ENCODE measurements around the gene SPAG6. TPM values are rescaled to one million over a fixed set of nuclear protein-coding genes. Genes with fewer than 3 reads are reported as not detected.

The SPAG6 gene
- total and polyA plus RNA-seq, 10 donors = 0.11 TPM; not detected in 9

DNA sequence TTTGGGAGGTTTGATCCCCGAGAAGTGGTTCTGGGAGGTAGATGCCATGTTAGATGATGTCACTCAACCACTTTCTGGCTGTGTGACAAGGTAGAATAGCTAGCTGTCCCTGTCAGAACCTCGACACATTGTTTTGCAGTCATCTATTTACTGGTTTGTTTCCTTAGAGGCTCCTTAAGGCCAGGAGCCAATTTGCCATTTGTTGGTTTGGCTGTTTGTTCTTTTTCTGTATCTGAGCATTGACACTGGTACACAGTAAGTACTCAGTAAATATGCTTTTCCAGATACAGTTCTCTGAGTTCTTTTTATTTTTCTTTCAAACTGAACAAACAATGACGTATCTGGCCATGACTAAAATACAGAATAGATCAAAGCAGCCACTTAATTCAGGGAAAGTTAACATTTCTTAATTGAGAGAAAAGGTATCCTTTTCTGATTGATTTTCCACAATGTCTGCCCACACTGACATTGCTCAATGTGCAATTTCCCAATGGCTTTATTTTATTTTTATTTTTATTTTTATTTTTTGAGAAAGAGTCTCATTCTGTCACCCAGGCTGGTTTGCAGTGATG, 121.6 kb downstream of the SPAG6 start:
- peaks cover 0 to 16% (median 0%) of the 10 kb centered on the region in 7 donors for H3K27me3 ChIP-seq (replicated peaks in 1 of 7)
- H3K9me3 ChIP-seq = no peaks in the 10 kb centered on the region
- 80 to 91% (median 82%) methylated on average over 3 of the region's 3 CpGs for WGBS, 5 donors
- DNase-seq = no peak
- intact Hi-C loops (cut with DNase I; ENCODE audit: low total_unique reads) = no loop called here
- TF ChIP-seq, protein P1, sequence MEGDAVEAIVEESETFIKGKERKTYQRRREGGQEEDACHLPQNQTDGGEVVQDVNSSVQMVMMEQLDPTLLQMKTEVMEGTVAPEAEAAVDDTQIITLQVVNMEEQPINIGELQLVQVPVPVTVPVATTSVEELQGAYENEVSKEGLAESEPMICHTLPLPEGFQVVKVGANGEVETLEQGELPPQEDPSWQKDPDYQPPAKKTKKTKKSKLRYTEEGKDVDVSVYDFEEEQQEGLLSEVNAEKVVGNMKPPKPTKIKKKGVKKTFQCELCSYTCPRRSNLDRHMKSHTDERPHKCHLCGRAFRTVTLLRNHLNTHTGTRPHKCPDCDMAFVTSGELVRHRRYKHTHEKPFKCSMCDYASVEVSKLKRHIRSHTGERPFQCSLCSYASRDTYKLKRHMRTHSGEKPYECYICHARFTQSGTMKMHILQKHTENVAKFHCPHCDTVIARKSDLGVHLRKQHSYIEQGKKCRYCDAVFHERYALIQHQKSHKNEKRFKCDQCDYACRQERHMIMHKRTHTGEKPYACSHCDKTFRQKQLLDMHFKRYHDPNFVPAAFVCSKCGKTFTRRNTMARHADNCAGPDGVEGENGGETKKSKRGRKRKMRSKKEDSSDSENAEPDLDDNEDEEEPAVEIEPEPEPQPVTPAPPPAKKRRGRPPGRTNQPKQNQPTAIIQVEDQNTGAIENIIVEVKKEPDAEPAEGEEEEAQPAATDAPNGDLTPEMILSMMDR (IDR thresholded peaks at IDR 0.05 in 8 of 11, conservative IDR thresholded peaks at IDR 0.05 in 3 of 11) = no peak
- TF ChIP-seq POLR2AphosphoS5 (IDR thresholded peaks at IDR 0.05) = no peak
- no peak for TF ChIP-seq POLR2A (IDR thresholded peaks at IDR 0.05)
- no peaks in the 10 kb centered on the region for H3K36me3 ChIP-seq
- no peaks in the 10 kb centered on the region for H3K4me1 ChIP-seq
- no peak overlapping the region for H3K4me3 ChIP-seq
- no peak overlapping the region for H3K27ac ChIP-seq

Small RNA genes lying within 50 kb of the gene (small RNA-seq; reads per million reads assigned to genes)
- 0 to 0.14 (median 0) reads per million in 4 donors for gene AL158211.3

Other genes with a start within 250 kb of the SPAG6 start
- gene EBLN1, start 127.5 kb upstream of the SPAG6 start, total RNA-seq = not detected
- gene EBLN1, start 127.5 kb upstream of the SPAG6 start, polyA plus RNA-seq = not detected
- 10 to 100 TPM; 43.5 to 63.7 (median 52.9) TPM for gene COMMD3, start 29.1 kb upstream of the SPAG6 start, total RNA-seq
- 10 to 100 TPM; 69.1 to 76.0 (median 73.2) TPM for gene COMMD3, start 29.1 kb upstream of the SPAG6 start, polyA plus RNA-seq
- 10 to 100 TPM; 47.1 to 89.7 (median 68.2) TPM for gene BMI1, start 24.4 kb upstream of the SPAG6 start, total RNA-seq
- gene BMI1, start 24.4 kb upstream of the SPAG6 start, polyA plus RNA-seq = 10 to 100 TPM; 26.9 to 38.7 (median 27.1) TPM

All from spleen (tissue), 11 donors.